Fibroblast of pulmonary artery (primary cell): ENCODE measurements around the gene AKNAD1.
A peak's percentile ranks its signal among the peaks of the same experiment; 100 is the strongest.

Source experiments
- DNase-seq: peaks from one replicate; pipeline ENCODE4 v3.0.0-alpha.2; 2010; ENCODE audit warnings: low read depth
- H3K4me3 ChIP-seq: replicated peaks from 2 replicates; pipeline ENCODE4 v1.5.1; 2011; ENCODE audit warnings: low read depth, mild to moderate bottlenecking, control low read depth, low read length, moderate library complexity
- TF ChIP-seq, protein P1 (sequence below): IDR thresholded peaks from 2 replicates; pipeline ENCODE4 v1.5.1; 2011; ENCODE audit warnings: mild to moderate bottlenecking, control low read depth, low read length, inconsistent platforms; ENCODE audit errors: missing control alignments

Gene AKNAD1

DNA sequence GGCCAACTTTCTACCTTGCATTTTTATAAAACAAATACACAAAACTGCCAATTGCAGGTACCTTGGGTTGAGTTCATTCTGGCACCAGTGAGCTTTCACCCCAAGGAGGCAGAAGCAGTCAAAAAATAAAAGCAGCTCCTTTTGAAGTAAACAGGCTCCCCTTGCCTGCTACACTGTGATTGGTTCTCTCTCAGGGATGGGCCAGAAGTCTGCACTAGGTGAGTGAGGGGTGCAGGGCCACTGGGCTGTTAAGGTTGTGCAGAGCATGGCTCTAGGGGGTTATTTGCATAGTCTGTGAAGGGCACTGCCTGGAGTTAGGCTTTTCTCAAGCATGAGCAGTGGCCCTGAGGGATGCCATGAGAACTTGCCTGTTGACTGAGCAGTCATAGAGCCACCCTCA, 39.1 kb downstream of the AKNAD1 start:
- H3K4me3 ChIP-seq = no peak overlapping the region
- TF ChIP-seq, protein P1, sequence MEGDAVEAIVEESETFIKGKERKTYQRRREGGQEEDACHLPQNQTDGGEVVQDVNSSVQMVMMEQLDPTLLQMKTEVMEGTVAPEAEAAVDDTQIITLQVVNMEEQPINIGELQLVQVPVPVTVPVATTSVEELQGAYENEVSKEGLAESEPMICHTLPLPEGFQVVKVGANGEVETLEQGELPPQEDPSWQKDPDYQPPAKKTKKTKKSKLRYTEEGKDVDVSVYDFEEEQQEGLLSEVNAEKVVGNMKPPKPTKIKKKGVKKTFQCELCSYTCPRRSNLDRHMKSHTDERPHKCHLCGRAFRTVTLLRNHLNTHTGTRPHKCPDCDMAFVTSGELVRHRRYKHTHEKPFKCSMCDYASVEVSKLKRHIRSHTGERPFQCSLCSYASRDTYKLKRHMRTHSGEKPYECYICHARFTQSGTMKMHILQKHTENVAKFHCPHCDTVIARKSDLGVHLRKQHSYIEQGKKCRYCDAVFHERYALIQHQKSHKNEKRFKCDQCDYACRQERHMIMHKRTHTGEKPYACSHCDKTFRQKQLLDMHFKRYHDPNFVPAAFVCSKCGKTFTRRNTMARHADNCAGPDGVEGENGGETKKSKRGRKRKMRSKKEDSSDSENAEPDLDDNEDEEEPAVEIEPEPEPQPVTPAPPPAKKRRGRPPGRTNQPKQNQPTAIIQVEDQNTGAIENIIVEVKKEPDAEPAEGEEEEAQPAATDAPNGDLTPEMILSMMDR = no peak
- DNase-seq = no peak

DNA sequence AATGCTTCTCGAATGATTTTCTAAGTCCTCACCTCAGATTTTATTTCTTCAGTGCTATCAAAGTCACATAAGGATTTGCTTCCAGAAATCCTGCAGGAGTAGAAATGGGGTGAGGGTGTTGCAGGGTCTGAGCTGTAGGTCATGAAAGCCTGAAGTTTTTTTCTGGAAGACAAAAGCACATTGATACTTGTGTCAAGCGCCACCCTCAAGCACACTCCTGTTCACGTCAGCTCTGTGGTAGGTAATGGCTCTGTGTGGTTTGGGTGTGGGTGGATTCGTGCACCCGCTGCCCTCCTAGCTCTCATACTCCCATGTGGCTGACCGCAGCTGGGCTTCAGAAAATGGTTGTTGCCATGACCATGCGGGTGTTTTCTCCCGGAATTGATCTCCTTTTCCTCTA, 39.9 kb downstream of the AKNAD1 start:
- peak overlapping the region; percentile 39 for H3K4me3 ChIP-seq
- peak; percentile 69 for DNase-seq
- TF ChIP-seq, protein P1 = no peak

DNA sequence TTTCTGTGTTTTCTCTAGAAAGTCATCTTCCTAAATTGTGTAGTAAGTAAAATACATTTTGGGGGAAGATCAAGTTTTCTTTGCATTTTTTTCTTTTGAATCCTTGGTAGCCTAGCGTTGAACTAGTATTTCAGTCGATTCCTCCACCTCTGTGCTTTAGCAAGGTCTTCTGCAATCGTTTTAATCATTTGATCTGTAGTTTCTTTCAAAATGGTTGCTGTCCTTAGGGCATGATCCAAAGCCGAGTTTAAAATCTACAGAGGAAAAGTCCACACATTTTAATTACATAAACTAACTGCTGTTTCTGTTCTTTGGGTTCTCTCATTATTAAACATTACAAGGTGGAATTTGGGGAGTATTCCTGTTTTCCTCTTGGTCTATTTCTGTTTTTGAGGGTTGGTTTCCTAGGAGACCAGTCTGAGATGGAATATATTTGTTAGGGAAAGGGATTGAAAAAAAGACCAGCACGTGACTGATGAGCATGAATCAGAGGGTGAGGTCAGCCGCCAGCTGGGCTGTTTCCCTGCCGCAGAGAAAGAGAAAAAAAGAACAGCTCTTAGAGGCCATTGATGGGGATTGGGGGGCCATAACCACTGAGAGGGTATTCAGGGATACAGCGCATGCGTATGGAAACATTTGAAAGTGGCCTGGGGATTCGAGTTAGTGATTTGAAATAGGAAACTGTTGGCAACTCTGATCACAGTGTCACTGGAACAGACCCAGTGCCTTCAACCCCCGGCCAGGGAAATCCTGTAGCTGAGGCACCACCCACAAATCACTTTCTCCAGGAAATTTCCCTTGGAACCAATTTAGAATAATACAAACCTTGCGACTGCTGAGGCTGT, 40.6 kb downstream of the AKNAD1 start:
- peak overlapping the region; percentile 39 for H3K4me3 ChIP-seq
- peak; percentile 96 for DNase-seq
- TF ChIP-seq, protein P1 = no peak

DNA sequence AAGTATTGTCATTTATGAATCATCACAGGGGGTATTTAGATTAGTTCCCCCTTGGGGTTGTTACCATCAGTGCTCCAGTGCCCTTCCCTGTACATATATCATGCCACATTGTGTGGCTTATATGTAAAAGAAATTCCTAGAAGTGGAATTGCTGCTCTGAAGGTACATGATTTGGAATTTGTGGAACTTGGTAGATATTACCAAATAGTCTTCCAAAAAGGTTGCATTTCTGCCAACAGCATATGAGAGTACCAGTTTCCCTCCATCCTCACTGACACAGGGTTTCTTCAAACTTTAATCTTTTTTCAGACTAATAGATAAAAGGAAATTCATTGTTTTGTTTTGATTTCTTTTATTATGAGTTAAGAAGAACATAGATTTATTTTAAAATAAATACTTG, 41.3 kb downstream of the AKNAD1 start:
- no peak overlapping the region for H3K4me3 ChIP-seq
- DNase-seq = peak; percentile 15
- TF ChIP-seq, protein P1 = no peak

DNA sequence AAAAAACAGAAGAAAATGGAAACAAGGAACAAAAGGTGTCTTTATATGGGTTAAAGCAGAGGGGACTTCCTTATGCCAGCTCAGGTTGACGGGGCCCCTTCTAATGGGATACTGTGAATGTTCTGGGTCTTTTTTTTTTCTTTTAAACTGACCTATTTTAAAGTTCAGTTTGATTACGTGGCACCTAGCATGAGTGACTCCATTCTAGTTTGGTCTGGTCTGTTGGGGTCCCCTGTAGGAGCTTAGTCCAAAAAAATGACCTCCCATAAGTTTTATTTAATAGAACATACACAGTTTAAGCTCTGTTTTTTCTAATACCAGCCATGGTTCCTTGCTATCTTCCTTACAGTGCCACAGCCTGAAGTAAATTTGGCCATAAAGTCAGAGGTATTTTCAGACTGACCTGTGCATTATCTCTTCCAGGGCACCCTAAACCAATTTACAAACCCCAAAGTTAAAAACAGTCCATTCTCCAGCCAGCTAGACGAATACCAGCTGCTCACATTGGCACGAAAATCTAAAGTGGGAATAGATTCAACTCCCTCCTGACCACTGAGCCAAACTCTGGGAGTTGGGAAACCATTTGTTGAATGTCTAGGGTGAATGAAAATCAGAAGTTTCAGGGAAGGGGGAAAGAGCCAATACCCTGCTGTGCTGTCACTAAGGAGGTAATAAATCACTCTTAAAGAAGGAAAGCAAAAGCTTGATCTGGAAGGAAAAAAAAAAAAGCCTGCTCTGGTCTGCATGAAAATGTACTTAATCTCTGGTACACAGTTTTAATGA, 42.4 kb downstream of the AKNAD1 start:
- DNase-seq = peak; percentile 79
- no peak overlapping the region for H3K4me3 ChIP-seq
- TF ChIP-seq, protein P1 = no peak

DNA sequence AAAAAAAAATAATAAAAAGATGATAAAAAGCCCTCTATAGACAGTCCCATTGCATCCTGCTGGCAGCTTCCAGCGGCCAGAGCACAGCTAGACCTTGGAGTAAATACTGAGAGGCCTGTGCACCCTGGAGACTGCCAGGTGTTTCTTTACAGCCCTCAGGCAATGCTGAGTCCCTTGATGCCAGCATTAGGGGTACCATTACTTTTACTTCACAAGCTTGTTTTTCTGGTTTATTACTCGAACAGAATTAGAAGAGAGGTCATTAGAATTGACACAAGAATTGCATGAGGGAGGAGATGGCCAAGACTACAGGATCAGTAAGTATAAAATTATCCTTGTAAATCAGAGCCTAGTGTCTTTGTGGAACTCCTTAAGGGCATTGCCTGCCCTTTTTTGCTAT, 43.6 kb downstream of the AKNAD1 start:
- DNase-seq = no peak
- TF ChIP-seq, protein P1 = no peak
- no peak overlapping the region for H3K4me3 ChIP-seq

DNA sequence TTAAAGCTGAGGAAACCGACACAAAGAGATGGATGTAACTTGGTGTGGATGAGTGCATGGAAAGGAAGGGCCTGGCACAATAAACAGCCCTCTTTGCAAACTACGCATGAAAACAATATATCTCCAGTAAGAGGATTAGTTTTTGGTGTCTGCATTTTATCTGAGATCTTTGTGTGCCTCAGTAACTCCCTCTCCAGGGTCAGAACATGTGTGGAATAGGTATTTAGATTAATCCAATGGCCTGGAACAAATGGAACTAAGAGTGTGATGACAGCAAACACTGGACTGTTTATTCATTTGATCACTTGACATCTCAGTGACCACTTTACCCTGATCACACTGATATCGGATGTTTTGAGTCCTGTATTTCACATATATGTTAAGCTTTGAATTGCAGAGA, 45.3 kb downstream of the AKNAD1 start:
- TF ChIP-seq, protein P1 = no peak
- no peak for DNase-seq
- H3K4me3 ChIP-seq = no peak overlapping the region
